ENCODE data around the gene DNA2.

DNA sequence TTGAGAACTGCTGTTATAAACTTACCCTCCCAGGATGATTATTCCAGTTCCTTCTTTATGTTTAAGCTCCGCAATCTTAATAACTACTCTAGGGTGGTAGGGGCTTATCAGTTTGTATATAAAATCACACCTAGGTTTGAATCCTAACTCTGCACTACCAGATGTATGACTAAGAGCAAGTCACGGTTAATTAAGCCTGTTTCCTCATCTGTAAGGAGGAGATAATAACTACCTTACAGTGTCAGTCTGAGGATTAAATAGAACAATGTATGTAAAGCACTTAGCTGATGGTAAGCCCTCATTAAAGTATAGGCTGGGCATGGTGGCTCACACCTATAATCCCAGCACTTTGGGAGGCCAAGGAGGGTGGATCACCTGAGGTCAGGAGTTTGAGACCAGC lies 9.2 kb downstream of the DNA2 start:
- TF ChIP-seq, protein P1, sequence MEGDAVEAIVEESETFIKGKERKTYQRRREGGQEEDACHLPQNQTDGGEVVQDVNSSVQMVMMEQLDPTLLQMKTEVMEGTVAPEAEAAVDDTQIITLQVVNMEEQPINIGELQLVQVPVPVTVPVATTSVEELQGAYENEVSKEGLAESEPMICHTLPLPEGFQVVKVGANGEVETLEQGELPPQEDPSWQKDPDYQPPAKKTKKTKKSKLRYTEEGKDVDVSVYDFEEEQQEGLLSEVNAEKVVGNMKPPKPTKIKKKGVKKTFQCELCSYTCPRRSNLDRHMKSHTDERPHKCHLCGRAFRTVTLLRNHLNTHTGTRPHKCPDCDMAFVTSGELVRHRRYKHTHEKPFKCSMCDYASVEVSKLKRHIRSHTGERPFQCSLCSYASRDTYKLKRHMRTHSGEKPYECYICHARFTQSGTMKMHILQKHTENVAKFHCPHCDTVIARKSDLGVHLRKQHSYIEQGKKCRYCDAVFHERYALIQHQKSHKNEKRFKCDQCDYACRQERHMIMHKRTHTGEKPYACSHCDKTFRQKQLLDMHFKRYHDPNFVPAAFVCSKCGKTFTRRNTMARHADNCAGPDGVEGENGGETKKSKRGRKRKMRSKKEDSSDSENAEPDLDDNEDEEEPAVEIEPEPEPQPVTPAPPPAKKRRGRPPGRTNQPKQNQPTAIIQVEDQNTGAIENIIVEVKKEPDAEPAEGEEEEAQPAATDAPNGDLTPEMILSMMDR (optimal IDR thresholded peaks at IDR 0.05 in 1 of 3, IDR thresholded peaks at IDR 0.05 in 1 of 3, conservative IDR thresholded peaks at IDR 0.05 in 1 of 3; ENCODE audit: extremely low read depth in 1 of 3, insufficient read depth in 2 of 3, low read length in 3 of 3), result no peak
- no peak for TF ChIP-seq EZH2 (IDR thresholded peaks at IDR 0.05; ENCODE audit: low read length)
